ENCODE data around the gene MDFIC. TPM values are rescaled to one million over a fixed set of nuclear protein-coding genes. Genes with fewer than 3 reads are reported as not detected.
"Not testable (repeated sequence)": the region's sequence is repeated elsewhere in the genome, so short reads cannot be mapped to it uniquely, and the experiment has no call there.

The MDFIC gene
- total and polyA plus RNA-seq, 7 donors, result 4.4 to 58.1 (median 33.0) TPM

DNA sequence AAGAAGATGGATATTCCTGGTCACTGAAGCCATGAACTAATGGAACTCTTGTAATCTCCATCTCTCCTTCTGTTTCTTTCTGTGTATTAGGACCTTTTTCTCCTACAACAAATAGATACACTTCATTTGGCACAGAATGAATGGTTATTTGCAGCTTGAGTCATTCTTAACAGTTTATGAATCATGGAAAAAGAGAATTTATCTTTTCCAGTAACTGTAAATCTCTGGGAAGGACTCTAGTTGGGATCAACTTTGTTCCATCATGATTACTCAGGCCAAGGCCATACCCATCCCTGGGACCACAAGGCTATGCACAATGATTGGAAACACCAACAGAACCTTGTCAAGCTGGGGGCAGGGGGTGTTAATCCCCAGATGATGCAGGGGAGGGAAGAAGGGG lies 36.1 kb upstream of the MDFIC start:
- H3K4me1 ChIP-seq, result peaks cover 0 to 7% (median 3%) of the 10 kb centered on the region in 4 donors
- DNase-seq, result no peak
- no peaks in the 10 kb centered on the region for H3K36me3 ChIP-seq
- no peak overlapping the region for H3K4me3 ChIP-seq
- no peak overlapping the region for H3K27ac ChIP-seq
- no peaks in the 10 kb centered on the region for H3K27me3 ChIP-seq
- intact Hi-C loops (cut with DNase I), result no loop called here
- TF ChIP-seq POLR2A (IDR thresholded peaks at IDR 0.05) (no peak), EP300 (IDR thresholded peaks at IDR 0.05) (no peak), POLR2AphosphoS5 (IDR thresholded peaks at IDR 0.05) (no peak)
- TF ChIP-seq, protein P1, sequence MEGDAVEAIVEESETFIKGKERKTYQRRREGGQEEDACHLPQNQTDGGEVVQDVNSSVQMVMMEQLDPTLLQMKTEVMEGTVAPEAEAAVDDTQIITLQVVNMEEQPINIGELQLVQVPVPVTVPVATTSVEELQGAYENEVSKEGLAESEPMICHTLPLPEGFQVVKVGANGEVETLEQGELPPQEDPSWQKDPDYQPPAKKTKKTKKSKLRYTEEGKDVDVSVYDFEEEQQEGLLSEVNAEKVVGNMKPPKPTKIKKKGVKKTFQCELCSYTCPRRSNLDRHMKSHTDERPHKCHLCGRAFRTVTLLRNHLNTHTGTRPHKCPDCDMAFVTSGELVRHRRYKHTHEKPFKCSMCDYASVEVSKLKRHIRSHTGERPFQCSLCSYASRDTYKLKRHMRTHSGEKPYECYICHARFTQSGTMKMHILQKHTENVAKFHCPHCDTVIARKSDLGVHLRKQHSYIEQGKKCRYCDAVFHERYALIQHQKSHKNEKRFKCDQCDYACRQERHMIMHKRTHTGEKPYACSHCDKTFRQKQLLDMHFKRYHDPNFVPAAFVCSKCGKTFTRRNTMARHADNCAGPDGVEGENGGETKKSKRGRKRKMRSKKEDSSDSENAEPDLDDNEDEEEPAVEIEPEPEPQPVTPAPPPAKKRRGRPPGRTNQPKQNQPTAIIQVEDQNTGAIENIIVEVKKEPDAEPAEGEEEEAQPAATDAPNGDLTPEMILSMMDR (IDR thresholded peaks at IDR 0.05), result no peak
- H3K9me3 ChIP-seq, result no peaks in the 10 kb centered on the region

DNA sequence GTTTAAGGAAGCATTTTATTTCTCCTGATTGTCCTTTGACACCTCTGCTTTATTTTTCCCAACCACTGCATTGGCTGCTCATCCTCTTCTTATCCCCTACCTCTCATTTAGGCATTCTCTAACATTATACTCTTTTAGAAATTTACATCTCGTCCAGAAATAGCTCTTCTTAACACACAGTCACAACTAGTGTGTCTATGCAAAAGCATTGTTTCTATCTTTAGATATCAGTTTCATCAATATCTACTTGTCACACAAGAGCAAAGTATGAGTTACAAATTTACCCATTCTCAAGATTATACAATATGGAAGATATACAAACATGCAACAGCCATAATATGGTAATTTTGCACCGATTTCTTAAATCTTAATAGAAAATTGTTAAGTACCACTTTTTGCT lies 35.7 kb upstream of the MDFIC start:
- no peaks in the 10 kb centered on the region for H3K27me3 ChIP-seq
- intact Hi-C loops (cut with DNase I), result no loop called here
- no peak for DNase-seq
- H3K27ac ChIP-seq, result no peak overlapping the region
- no peak overlapping the region for H3K4me3 ChIP-seq
- H3K36me3 ChIP-seq, result no peaks in the 10 kb centered on the region
- peaks cover 0 to 7% (median 3%) of the 10 kb centered on the region in 4 donors for H3K4me1 ChIP-seq
- TF ChIP-seq POLR2AphosphoS5 (IDR thresholded peaks at IDR 0.05) (no peak), POLR2A (IDR thresholded peaks at IDR 0.05) (no peak), EP300 (IDR thresholded peaks at IDR 0.05) (no peak)
- TF ChIP-seq, protein P1 (IDR thresholded peaks at IDR 0.05), result no peak
- H3K9me3 ChIP-seq, result no peaks in the 10 kb centered on the region
- WGBS, 2 donors, result 89 to 92% methylated on average over 2 of the region's 2 CpGs

DNA sequence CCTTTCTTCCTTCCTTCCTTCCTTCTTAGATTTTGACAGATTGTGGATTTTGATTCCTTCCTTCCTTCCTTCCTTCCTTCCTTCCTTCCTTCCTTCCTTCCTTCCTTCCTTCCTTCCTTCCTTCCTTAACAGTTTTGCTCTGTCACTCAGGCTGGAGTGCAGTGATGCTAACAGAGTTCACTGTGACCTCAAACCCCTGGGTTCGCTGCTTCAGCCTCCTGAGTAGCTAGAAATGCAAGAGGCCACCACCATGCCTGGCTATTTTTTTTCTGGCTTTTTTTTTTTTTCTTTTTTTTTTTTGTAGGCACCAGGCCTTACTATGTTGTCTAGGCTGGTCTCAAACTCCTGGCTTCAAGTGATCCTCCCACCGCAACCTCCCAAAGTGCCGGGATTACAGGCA lies 32.8 kb upstream of the MDFIC start:
- peak overlapping the region in 3 of 4 donors; percentile 5 to 45 (median 25) for H3K27ac ChIP-seq
- intact Hi-C loops (cut with DNase I), result not testable (repeated sequence)

DNA sequence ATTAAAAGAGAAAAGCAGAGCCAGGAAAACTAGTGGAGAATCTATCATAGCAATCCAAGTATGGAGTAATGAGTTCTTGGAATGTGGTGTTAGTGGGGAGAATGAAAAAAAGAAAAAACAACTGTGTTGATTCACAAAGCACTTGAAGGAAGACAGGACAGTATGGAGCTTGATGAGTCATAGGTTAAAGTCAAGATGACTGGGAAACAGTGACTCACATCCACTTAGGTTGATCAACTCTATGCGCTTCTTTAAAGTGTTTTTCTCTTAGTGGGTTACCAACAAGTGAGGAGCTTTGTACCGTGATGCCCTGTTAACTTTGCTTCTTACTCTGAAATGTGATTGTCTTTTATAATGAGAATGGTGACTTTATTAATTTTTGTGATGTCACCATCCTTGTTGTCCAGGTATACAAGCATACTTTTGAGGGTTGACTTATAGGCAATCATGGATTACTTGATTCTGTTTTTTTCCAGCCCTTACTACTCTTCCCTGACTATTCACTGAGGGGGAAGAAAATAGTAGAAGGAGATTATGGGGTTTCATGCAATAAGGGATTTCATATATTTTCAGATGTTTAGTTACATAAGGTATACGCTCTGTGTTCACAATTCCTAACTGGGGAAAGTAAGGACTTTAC lies 32.1 kb upstream of the MDFIC start:
- Histone ChIP-seq H3K36me3 (no peaks in the 10 kb centered on the region), H3K9me3 (no peaks in the 10 kb centered on the region), H3K4me3 (no peak overlapping the region), H3K4me1 (peaks cover 0 to 7% (median 3%) of the 10 kb centered on the region in 4 donors), H3K27ac (peak overlapping the region in 3 of 4 donors; percentile 5 to 45 (median 25)), H3K27me3 (no peaks in the 10 kb centered on the region)
- DNase-seq, result no peak
- intact Hi-C loops (cut with DNase I), result no loop called here
- WGBS, 2 donors, result 69 to 75% methylated on average over 3 of the region's 3 CpGs
- TF ChIP-seq POLR2AphosphoS5 (IDR thresholded peaks at IDR 0.05) (peak; percentile 24 to 64 (median 58)), EP300 (IDR thresholded peaks at IDR 0.05) (no peak), POLR2A (IDR thresholded peaks at IDR 0.05) (no peak)
- TF ChIP-seq, protein P1 (IDR thresholded peaks at IDR 0.05), result no peak

More for the DNA sequence above, 32.8 kb upstream of the MDFIC start:
- not testable (repeated sequence) for DNase-seq, H3K9me3 ChIP-seq, H3K4me1 ChIP-seq, H3K4me3 ChIP-seq, H3K36me3 ChIP-seq, H3K27me3 ChIP-seq
- 95 to 97% methylated on average over 3 of the region's 3 CpGs for WGBS, 2 donors

DNA sequence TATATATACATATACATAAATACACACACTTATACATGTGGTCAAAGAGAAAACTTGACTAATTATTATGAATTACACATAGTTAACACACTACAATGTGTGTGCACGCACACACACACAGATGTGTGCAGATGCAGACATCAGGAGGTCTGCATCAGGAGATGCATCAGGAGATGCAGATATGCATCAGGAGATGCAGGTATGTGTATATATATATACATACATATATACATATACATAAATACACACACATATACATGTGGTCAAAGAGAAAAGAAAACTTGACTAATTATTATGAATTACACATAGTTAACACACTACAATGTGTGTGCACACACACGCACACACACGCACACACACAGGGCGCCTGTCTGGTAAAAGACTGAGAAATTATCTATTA lies 31.3 kb upstream of the MDFIC start:
- Histone ChIP-seq H3K4me1 (peaks cover 0 to 7% (median 3%) of the 10 kb centered on the region in 4 donors), H3K36me3 (no peaks in the 10 kb centered on the region), H3K27ac (no peak overlapping the region), H3K9me3 (no peaks in the 10 kb centered on the region), H3K27me3 (no peaks in the 10 kb centered on the region), H3K4me3 (no peak overlapping the region)
- intact Hi-C loops (cut with DNase I), result no loop called here
- no peak for TF ChIP-seq POLR2AphosphoS5 (IDR thresholded peaks at IDR 0.05)
- TF ChIP-seq, protein P1 (IDR thresholded peaks at IDR 0.05), result no peak
- no peak for TF ChIP-seq POLR2A (IDR thresholded peaks at IDR 0.05)
- no peak for TF ChIP-seq EP300 (IDR thresholded peaks at IDR 0.05)
- WGBS, 2 donors, result 95 to 99% methylated on average over 4 of the region's 4 CpGs
- DNase-seq, result no peak

Measured in sigmoid colon (tissue), 7 donors.